GDM1 (cell line): ENCODE results near the gene KRTAP9-6.
"Not testable (repeated sequence)": the region's sequence is repeated elsewhere in the genome, so short reads cannot be mapped to it uniquely, and the experiment has no call there.

Source experiments
- DNase-seq: peaks from one replicate; lab custom pipeline; 2025; lab: John Stamatoyannopoulos, UW

KRTAP9-6 gene

GRCh38 chr17:41271858-41272257 lies 6.7 kb downstream of the KRTAP9-6 start:
- DNase-seq = no peak

GRCh38 chr17:41275648-41276190 lies 10.5 kb downstream of the KRTAP9-6 start, which contains the start of gene KRTAP9-7:
KRTAP9-7 (plus strand) TSS chr17:41275698; CDS start chr17:41275698, 0 bp downstream.
- not testable (repeated sequence) for DNase-seq

- DNase-seq = no peak
Observed at GRCh38 chr17:41278176-41278955, 13.2 kb downstream of the KRTAP9-6 start.

GRCh38 chr17:41284043-41284442 lies 18.9 kb downstream of the KRTAP9-6 start:
- DNase-seq = no peak

GRCh38 chr17:41284546-41284945 lies 19.4 kb downstream of the KRTAP9-6 start:
- DNase-seq = no peak

GRCh38 chr17:41287050-41287449 lies 21.9 kb downstream of the KRTAP9-6 start:
- DNase-seq = no peak

- DNase-seq = no peak
Observed at GRCh38 chr17:41294016-41294415, 28.8 kb downstream of the KRTAP9-6 start.

GRCh38 chr17:41296846-41297245 lies 31.7 kb downstream of the KRTAP9-6 start:
- no peak for DNase-seq

GRCh38 chr17:41298458-41299135 lies 33.4 kb downstream of the KRTAP9-6 start:
- DNase-seq = no peak

- DNase-seq = no peak
Observed at GRCh38 chr17:41301204-41301790, 36.1 kb downstream of the KRTAP9-6 start.

- DNase-seq = no peak
Observed at GRCh38 chr17:41301916-41302901, 37.0 kb downstream of the KRTAP9-6 start, which contains the start of gene KRTAP29-1. KRTAP29-1 (minus strand) TSS chr17:41302851; CDS start chr17:41302851, 0 bp downstream.

- no peak for DNase-seq
Observed at GRCh38 chr17:41302981-41303380, 37.8 kb downstream of the KRTAP9-6 start.

- DNase-seq = no peak
Observed at GRCh38 chr17:41304091-41304490, 38.9 kb downstream of the KRTAP9-6 start.

GRCh38 chr17:41307647-41308046 lies 42.5 kb downstream of the KRTAP9-6 start:
- no peak for DNase-seq

- peak; percentile 66 for DNase-seq
Observed at GRCh38 chr17:41308251-41308917, 43.2 kb downstream of the KRTAP9-6 start.

GRCh38 chr17:41308918-41309359 lies 43.8 kb downstream of the KRTAP9-6 start, which contains the start of gene KRTAP16-1:
KRTAP16-1 (minus strand) TSS chr17:41309309; CDS start chr17:41309253, 56 bp downstream.
- DNase-seq = no peak

GRCh38 chr17:41311111-41311510 lies 45.9 kb downstream of the KRTAP9-6 start:
- no peak for DNase-seq

- DNase-seq = no peak
Observed at GRCh38 chr17:41315204-41315794, 50.1 kb downstream of the KRTAP9-6 start, which contains the start of gene KRTAP17-1. KRTAP17-1 (minus strand) TSS chr17:41315710; CDS start chr17:41315650, 60 bp downstream.
